Stimulated activated CD4-positive, alpha-beta T cell treated with anti-CD3 and anti-CD28 coated beads, Interleukin-1b, Interleukin-23, amount 100 ng/mL, for 4 hours (primary cell): Measurements from ENCODE around the gene MYO1H.
"Not testable (repeated sequence)": the region's sequence is repeated elsewhere in the genome, so short reads cannot be mapped to it uniquely, and the experiment has no call there.

Experiments used
- DNase-seq, 2 donors: peaks; one replicate each; pipeline ENCODE4 v3.0.0-alpha.2; 2020; ENCODE audit warnings: low read depth in 2 of 2

MYO1H gene

DNA sequence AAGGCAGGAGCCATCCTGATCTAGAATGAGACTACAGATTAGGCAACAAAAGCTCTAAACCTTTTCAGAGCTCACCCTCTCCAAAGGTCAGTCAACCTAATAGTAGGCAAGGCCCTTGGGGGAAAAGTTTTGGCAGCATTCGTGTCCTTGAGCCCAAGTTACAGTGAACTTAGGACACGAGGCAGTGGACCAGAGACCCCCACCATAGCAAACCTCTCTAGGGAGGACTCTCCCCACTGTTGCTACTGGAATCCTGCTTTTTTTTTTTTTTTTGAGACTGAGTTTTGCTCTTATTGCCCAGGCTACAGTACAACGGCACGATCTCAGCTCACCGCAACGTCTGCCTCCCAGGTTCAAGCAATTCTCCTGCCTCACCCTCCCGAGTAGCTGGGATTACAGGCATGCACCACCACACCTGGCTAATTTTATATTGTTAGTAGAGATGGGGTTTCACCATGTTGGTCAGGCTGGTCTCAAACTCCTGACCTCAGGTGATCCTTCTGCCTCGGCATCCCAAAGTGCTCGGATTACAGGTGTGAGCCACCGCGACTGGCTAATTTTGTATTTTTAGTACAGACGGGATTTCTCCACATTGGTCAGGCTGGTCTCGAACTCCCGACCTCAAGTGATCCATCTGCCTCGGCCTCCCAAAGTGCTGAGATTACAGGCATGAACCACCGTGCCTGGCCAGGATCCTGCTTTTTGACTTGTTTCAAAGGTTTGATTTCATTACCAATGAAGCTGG is 126.0 kb downstream of the MYO1H start:
- not testable (repeated sequence) for DNase-seq

DNA sequence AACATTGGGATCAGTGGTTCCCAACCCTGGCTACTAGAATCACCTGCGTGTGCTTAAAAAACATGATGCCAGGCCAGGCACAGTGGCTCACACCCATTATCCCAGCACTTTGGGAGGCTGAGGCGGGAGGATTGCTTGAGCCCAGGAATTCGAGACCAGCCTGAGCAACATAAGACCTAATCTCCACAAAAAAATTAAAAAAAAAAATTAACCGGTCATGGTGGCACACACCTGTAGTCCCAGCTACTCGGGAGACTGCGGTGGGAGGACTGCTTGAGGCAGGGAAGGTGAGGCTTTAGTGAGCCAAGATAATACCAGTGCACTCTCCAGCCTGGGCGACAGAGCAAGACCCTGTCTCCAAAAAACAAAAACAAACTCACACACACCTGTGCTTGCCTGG is 127.4 kb downstream of the MYO1H start:
- no peak for DNase-seq

DNA sequence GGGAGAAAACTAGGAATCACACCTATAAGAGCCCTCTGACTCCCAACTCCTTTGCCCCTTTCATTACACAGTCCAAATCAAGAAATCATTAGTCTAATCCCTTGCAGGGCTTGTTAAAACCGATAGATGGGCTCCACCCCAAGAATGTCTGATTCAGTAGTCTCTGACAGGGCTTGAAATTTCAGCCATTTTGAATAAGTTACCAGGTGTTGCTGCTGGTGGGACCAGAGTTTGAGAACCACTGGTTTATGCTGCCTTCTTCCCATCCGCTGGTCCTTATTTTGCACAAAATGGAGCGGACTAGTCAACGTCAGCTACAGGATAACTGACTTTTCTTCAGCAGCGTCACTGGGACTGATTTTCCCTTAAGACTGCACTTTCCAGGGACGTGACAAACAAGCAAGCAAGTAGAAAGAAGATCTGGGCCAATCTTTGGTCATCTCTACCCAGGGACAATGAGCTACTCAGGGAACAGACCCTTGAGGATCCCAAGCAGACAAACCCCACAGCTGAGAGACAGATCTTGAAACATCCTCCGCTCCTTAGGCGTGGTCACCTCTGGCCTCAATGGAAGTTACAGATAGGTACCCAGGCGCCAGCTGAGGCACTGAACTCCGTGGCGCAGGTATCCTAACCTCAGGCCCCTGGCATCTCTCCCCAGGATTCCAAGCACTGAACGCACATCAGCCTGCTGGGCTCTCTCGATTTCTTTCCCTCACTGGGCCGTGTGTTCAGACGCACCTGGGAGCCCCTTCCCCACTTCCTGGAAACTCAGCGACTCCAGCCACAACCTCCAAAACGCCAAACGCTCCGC is 128.5 kb downstream of the MYO1H start:
- no peak for DNase-seq

DNA sequence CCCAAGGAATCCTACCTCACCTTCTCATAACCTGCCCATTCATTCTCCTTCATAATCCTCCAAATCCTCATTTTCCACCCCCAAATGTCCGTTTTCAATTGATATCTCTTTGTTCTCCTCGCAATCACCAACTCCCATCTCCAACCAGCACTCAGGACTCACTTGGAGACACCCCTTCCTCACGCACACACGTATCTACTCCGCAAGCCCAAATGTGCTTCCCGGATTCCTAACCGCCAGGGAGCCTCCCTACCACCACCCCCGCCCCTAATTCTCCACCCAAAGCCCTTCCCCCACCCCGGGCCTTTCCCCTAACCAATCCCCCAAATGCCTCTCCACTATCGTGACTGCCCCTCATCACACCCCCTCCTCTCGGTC is 129.1 kb downstream of the MYO1H start:
- no peak for DNase-seq

DNA sequence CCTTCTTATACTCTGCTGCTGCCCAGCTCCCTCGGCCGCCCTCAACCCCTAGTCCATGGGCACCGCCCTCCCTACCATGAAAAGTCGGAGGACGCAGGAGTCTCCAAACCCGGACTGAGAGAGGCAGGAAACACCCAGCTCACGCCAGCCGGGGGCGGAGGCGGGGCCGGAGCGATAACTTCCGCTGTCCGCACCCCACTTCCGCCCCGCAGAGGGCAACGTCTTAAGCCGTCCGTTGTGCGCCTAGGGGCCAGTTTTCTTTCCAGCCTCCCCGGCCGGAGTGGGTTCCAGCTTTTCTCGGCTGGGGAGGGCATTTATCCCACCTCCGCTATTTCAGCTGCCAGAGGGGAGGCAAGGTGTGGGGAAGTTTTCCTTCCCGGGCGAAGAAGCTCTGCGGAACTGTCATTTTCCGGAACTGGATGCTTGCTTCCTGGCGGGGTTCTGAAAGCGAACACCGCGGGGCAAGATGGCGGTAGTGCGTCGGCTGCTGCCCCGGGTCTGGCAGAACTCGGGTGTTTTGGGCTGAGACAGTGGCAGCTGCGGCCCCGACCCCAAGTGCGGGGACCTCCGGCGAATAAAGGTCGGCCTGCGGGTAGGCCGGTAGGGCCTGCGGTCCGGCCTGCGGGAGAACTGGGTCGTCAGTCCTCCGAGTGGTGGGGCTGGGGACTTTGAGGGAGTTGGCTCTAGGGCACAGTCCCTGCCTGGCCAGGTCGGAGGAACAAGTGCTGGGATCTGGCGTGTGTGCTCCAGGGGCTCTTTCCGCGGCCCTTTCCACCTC is 129.7 kb downstream of the MYO1H start, which contains the start of the genes KCTD10 and UBE3B:
Gene KCTD10 (minus strand): TSS at position 116 of the 778 bp plus-strand sequence. CDS start 38 bp downstream, at position 78.
Gene UBE3B (plus strand): TSS at position 450 of the 778 bp plus-strand sequence. CDS start 5,918 bp downstream, outside the sequence.
- peak; percentile 75 to 82 for DNase-seq

DNA sequence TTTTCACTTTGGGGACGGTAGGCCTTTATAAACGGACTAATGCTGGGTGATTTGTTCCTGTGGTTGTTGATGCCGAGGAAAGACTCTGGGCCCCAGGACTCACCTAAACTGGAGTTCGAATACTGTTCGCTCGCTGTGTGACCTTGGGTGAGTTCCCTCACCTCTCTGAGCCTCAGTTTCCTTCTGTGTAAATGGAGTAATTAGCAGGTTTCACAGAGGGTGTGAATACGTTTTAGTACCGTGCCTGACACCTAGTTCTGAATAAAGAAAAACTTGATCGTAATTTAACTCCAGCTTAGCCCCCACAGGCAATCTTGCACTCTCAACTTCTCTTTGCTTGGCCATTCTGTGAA is 130.2 kb downstream of the MYO1H start:
- no peak for DNase-seq

DNA sequence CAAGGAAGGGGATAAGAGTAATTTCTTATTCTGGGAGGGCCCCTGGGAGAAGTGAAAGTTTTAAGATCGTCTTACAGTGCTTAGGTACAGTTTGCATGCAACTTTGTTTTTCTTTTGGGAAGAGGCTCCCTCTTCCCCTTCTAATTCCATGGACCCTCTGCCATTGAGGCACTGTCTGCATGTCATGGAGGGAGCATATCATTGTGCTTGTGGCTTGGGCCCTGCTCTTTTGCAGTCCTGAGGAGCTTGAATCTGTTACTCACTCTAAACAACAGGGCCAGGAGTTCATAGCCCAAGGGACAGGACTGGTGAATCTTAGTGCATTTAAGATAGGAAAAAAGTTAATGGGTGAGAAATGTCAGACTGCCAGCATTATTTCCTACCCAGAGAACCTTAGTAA is 132.1 kb downstream of the MYO1H start:
- no peak for DNase-seq

DNA sequence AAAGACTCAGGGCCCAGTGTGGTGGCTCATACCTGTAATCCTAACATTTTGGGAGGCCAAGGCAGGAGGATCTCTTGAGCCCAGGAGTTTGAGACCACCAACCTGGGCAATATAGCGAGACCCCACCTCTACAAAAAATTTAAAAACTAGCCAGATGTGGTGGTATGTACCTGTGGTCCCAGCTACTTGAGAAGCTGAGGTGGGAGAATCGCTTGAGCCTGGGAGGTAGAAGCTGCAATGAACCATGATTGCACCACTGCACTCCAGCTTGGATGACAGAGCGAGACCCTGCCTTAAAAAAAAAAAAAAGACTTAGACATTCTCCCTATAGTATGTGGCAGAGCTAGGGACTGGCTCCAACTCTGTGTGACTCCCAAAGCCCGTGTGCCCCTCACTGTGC is 132.7 kb downstream of the MYO1H start:
- DNase-seq, result no peak

DNA sequence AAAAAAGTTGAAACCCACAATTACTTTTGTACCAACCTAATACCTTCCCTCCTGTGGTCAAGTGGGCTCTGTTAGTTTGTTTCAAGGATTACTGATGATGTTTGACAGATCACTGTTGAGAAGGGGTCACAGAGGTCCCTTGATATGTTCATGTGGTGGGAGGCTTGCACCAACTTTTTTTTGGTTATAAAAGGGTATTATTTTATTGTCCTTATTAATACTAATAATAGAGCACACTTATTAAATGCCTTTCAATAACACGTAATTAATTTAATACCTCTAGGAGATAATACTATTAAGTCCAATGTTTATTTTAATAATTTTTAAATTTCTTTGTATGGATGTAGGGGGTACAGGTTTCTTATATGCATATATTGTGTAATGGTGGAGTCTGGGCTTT is 134.2 kb downstream of the MYO1H start:
- no peak for DNase-seq

DNA sequence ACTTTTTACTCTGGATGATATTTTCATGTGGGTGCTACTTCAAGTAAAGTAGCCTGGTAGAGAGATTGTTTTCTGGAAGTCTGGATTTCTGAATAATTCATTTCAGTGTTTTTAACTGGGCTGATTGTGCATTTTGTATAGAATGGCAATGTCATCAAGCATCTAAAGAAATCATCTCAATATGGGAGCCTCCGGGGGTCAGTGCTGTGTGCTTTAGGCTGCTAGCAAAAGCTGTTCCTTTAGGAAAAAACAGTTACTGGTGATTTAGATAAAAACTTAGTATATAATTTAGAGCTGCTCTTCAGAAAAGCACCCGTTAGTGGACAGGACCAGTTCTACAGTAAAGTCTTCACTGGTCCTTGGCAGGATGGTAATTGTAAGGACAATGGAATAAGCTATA is 134.8 kb downstream of the MYO1H start:
- no peak for DNase-seq

DNA sequence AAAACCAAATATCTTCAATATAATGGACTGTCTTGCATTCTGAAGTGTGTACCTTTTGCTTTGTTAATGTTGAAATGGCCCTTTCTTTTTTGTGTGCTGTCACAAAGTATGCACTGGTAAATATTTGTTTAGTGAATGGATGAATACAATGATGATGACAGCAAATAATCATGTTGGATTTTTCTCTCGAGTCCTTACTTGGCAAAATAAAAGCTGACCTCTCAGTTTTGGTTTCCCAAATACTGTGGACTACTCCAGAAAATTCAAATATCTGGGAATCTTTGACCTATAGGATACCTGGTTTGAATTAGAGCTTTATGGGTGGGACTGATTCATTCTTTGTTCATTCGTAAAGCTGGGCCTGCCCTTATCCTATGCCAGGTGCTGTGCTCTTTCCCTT is 135.2 kb downstream of the MYO1H start:
- no peak for DNase-seq

DNA sequence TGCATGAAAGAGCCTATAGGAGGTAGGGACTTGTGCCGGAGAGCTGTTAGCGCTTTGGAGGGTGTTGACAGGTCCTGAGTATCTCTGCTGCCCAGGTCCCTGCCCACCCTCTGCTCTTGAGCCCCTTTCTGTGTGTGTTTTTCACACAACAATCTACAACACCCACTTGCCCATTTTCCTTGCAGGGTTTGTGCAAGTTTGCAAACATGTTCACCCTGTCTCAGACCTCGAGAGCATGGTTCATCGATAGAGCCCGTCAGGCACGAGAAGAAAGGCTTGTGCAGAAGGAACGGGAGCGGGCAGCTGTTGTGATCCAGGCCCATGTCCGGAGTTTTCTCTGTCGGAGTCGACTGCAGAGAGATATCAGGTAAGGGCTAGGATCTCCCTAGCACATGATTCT is 135.6 kb downstream of the MYO1H start:
- DNase-seq, result no peak

DNA sequence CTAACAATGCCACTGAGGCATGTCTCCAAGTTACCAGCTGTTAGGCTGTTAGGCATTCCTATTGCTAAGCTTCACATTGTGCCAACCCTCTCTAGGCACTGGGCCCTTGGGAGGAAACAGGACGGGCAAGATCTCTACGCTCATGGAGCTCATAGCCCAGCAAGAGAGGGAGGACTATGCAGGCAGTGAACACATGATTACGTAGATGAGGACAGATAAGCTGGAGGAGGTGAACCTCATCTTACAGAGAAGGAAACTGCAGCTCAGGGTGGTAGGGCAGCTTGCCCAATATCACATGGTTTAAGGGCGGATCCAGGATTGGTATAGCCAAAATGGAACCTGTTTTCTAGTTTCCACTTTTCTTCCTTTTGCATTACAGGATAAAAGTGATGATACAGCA is 137.5 kb downstream of the MYO1H start:
- DNase-seq, result no peak

DNA sequence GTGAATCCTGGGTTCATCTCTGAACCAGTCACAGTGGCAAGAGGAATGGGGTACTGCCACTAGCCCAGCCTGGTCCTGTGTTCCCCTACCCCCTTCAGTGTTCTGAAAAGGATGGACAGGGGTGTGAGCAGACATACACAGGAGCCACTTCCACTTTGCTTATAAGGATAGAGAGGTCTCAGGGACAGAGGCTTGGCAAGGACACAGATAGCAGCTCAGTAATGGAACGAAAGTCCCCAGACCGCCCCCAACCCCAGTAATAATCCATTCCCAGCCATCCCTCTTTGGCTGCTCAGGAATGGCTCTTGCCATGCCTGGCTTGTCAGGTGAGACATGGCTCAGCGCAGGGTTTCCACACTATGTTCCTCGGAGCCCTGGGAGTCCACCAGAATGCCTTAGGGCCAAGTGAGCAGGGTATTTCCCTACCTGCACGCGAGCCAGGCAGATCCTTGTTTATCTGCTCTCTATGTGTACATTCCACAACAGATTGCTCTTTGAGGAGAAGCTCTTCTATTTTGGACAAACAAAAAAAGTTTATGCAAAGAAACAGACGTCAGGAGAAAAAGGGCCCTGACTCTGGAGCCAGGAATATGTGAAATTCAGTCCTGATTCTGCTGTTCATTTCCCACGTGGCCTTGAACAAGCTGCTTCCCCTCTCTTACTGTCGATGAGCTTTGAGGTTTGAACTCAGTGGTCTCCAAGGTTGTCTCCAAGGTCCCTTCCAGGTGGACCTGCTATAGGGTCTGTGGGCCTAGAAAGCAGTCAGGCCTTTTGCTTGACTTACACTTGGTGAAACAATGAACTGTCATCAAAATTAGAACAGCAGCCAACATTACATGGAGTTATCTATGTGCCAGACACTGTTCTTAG is 139.7 kb downstream of the MYO1H start:
- no peak for DNase-seq

DNA sequence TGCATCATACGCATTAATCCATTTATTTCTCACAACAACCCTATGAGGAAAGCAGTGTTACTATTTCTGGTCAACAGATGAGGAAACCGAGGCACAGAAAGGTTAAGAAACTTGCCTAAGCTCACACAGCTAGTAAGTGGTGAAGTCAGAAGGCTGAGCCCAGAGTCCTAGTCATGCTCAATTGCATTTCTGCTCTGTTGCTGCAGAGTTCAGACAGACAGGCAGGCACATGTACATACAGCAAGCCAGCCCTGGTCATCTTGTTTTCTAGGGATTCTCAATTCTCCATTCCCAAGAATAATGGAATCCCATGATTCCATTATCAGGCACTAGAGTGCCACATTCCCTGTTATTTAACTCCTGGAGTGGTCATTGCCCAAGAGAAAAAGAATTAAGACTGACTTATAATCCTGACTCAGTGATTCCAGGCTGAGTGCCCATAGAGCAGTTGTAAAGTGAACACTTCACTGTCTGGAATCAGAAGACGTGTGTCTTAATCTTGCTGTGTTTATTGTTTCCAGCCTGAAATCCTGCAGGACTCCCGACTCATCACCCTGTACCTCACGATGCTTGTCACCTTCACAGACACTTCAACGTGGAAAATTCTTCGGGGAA is 140.5 kb downstream of the MYO1H start:
- DNase-seq, result no peak

DNA sequence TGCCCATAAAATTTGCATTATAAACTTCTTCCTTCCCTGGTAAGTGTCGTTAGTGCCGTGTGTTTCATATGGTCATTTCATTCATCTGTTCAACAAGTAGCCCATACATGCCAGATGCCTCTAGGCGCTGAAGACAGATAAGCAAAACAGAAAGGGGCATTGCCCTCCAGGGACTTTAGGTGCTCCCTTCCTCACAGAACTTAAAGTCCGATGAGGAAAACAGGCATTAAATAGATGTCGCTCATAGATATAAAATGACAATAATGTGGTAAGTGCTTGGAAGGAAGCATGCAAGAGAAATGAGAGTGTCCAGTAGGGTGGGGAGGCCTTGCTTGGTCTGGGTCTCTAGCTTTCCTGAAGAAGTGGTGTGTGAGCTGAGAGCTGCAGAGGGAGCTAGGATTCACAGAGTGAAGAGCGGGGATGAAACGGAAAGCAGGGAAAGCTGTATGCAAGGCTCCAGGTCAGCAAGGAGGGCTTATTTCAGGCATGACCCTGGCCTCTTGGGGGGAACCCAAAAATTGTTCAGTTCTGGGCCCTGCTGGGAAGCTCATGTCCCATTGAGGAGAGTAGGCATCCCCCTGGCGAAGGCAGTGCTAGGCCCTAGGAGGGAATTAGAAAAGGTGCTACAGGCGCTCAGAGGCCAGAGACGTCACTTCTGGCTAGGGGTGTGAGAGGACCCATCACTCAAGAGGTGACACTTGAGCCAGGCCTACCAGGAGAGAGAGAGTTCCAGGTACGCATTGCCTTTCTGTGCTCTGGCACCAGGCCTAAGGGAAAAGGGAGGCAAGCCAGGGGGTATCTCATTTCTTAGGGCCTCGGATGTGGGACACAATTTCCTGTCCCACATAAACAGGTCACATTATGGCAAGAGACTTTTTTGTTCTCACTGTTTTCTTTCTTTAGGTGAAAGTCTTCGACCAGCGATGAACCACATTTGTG is 141.6 kb downstream of the MYO1H start:
- no peak for DNase-seq

DNA sequence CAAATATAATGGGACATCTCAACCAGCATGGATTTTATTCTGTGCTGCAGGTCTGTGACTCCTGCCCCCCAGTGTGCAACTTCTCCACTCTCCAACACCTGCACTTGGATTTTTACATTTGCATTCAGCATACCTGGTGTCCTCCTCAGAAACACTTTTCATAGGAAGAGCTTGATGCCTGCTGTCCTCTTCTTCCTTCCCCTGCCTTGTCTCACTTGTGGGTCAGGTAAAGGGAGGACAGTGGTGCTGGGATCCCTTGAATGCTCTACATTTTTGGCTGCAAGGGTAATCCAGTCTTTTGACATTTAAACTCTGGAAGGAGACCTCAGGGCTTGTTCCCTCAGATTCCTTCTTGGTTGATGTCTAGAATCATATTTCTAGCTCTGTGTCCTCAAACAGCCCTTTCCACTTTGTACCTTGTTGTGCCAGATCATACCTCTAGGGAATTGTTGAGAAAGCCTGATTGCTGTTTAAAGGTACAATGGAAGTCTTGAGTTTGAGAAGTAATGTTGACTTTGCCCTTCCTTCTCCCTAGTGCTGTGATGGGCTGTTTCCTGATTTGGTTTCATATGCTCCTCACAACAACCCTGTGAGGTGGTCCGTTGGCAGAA is 142.4 kb downstream of the MYO1H start:
- DNase-seq, result no peak

DNA sequence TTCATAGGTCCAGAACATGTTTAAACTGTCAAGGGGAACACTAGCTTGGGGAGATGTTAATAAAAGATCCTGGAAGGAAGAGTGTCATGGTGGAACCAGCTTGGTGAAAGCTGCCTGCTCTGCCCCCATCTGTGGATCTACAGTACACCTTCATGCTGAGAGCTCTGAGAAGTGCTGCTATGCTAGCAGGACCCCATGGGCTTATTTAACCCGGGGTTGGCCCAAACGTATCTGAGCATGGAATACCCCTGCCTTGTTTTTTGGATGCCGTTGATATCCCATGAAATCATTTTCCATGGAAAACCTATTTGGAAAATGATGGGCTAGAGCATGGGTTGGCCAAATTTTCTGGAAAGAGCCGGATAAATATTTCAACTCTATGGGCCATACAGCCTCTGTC is 144.0 kb downstream of the MYO1H start:
- DNase-seq, result no peak

DNA sequence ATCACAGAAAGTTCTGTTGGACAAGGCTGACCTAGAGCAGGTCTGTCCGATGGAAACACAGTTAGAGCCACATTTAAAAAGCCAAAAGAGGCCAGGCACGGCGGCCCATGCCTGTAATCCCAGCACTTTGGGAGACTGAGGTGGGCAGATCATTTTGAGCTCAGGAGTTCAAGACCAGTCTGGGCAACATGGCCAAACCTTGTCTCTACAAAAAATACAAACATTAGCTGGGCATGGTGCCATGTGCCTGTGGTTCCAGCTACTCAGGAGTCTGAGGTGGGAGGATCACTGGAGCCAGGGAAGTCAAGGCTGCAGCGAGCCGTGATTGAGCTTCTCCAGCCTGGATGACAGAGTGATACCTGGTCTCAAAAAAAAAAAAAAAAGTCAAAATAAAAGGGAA is 144.7 kb downstream of the MYO1H start:
- DNase-seq, result no peak
